Neuronal stem cell (in vitro differentiated cells): Measurements from ENCODE around the gene LILRA2.
"Not testable (repeated sequence)": the region's sequence is repeated elsewhere in the genome, so short reads cannot be mapped to it uniquely, and the experiment has no call there.

Experiments used
- DNase-seq: peaks from one replicate; pipeline ENCODE4 v3.0.0-alpha.2; 2013; ENCODE audit warnings: low spot score
- H2AFZ ChIP-seq: one replicate; pipeline ENCODE4 v1.6.1; 2013; ENCODE audit warnings: mild to moderate bottlenecking, low read length, inconsistent platforms
- H2AK5ac ChIP-seq: 2 replicates; pipeline ENCODE4 v1.6.1; 2013; ENCODE audit warnings: low read depth, mild to moderate bottlenecking, inconsistent platforms, low read length, moderate library complexity, mixed read lengths
- H2BK120ac ChIP-seq: 2 replicates; pipeline ENCODE4 v1.6.1; 2013; ENCODE audit warnings: low read depth, mild to moderate bottlenecking, inconsistent platforms, low read length, moderate library complexity, mixed read lengths
- H2BK12ac ChIP-seq: one replicate; pipeline ENCODE4 v1.6.1; 2013; ENCODE audit warnings: low read length, inconsistent platforms
- H2BK15ac ChIP-seq: 2 replicates; pipeline ENCODE4 v1.6.1; 2013; ENCODE audit warnings: mild to moderate bottlenecking, low read length, inconsistent platforms, mixed read lengths
- H2BK5ac ChIP-seq: one replicate; pipeline ENCODE4 v1.6.1; 2013; ENCODE audit warnings: inconsistent platforms, mild to moderate bottlenecking, low read length, moderate library complexity
- H3K14ac ChIP-seq: one replicate; pipeline ENCODE4 v1.6.1; 2013; ENCODE audit warnings: low read length, inconsistent platforms
- H3K18ac ChIP-seq: 2 replicates; pipeline ENCODE4 v1.6.1; 2013; ENCODE audit warnings: low read length, inconsistent platforms
- H3K23ac ChIP-seq: 2 replicates; pipeline ENCODE4 v1.6.1; 2013; ENCODE audit warnings: low read depth, mild to moderate bottlenecking, mixed read lengths, low read length, inconsistent platforms; ENCODE audit not compliant: poor library complexity
- H3K27ac ChIP-seq: replicated peaks from 3 replicates; pipeline ENCODE4 v1.5.1; 2013; ENCODE audit warnings: low read length, inconsistent platforms
- H3K27me3 ChIP-seq, 3 experiments: 2 replicates each; pipeline ENCODE4 v1.6.1; 2013; ENCODE audit warnings: low read length in 3 of 3, mild to moderate bottlenecking in 2 of 3, inconsistent platforms in 1 of 3, low read depth in 1 of 3, mixed read lengths in 1 of 3, moderate library complexity in 1 of 3; ENCODE audit not compliant: control insufficient read depth in 3 of 3, insufficient read depth in 3 of 3
- H3K36me3 ChIP-seq, 2 donors: replicated peaks in 1 of 2; 2 replicates each; pipeline ENCODE4 v1.6.1; 2013; ENCODE audit warnings: low read length in 2 of 2; ENCODE audit not compliant: control insufficient read depth in 2 of 2, insufficient read depth in 2 of 2
- H3K4ac ChIP-seq: 2 replicates; pipeline ENCODE4 v1.6.1; 2013; ENCODE audit warnings: inconsistent platforms, mild to moderate bottlenecking, low read length, moderate library complexity
- H3K4me1 ChIP-seq, 2 donors: 1 replicate in 1 of 2; 2 replicates in 1 of 2; pipeline ENCODE4 v1.6.1; 2013; ENCODE audit warnings: low read length in 2 of 2, low read depth in 1 of 2; ENCODE audit not compliant: control insufficient read depth in 2 of 2, insufficient read depth in 1 of 2
- H3K4me2 ChIP-seq: one replicate; pipeline ENCODE4 v1.6.1; 2013; ENCODE audit warnings: mild to moderate bottlenecking, low read length, inconsistent platforms; ENCODE audit not compliant: insufficient read depth, poor library complexity, severe bottlenecking
- H3K4me3 ChIP-seq, 2 donors: 2 replicates each; pipeline ENCODE4 v1.5.1; 2013; ENCODE audit warnings: low read length in 2 of 2, mild to moderate bottlenecking in 2 of 2, inconsistent platforms in 1 of 2, moderate library complexity in 1 of 2
- H3K79me1 ChIP-seq: one replicate; pipeline ENCODE4 v1.6.1; 2013; ENCODE audit warnings: low read depth, mild to moderate bottlenecking, inconsistent platforms, low read length, moderate library complexity
- H3K9ac ChIP-seq: one replicate; pipeline ENCODE4 v1.6.1; 2013; ENCODE audit warnings: mild to moderate bottlenecking, low read depth, low read length, inconsistent platforms; ENCODE audit not compliant: poor library complexity
- H3K9me3 ChIP-seq, 2 donors: replicated peaks in 1 of 2; 2 replicates each; pipeline versions ENCODE3 to v1.6.1; 2013; ENCODE audit warnings: low read length in 2 of 2, mild to moderate bottlenecking in 2 of 2, inconsistent platforms in 1 of 2, low read depth in 1 of 2, mixed read lengths in 1 of 2, moderate library complexity in 1 of 2; ENCODE audit not compliant: control insufficient read depth in 2 of 2, insufficient read depth in 1 of 2
- H4K8ac ChIP-seq: one replicate; pipeline ENCODE4 v1.6.1; 2013; ENCODE audit warnings: low read depth, mild to moderate bottlenecking, inconsistent platforms, low read length, moderate library complexity
- H4K91ac ChIP-seq: one replicate; pipeline ENCODE4 v1.6.1; 2013; ENCODE audit warnings: low read length, low read depth, mild to moderate bottlenecking, inconsistent platforms; ENCODE audit not compliant: poor library complexity
- WGBS, 2 donors: extraction: QIAGEN DNeasy Blood & Tissue Kit; methylation state at CpG; one replicate each; pipeline ENCODE4 v1.1.7; 2013; ENCODE audit warnings: missing lambda C conversion rate in 2 of 2, mixed read lengths in 1 of 2; ENCODE audit not compliant: insufficient read length in 2 of 2, insufficient replicate concordance in 1 of 2; ENCODE audit errors: extremely low coverage in 2 of 2; 5-methylcytosine and 5-hydroxymethylcytosine counted together

Gene LILRA2

DNA sequence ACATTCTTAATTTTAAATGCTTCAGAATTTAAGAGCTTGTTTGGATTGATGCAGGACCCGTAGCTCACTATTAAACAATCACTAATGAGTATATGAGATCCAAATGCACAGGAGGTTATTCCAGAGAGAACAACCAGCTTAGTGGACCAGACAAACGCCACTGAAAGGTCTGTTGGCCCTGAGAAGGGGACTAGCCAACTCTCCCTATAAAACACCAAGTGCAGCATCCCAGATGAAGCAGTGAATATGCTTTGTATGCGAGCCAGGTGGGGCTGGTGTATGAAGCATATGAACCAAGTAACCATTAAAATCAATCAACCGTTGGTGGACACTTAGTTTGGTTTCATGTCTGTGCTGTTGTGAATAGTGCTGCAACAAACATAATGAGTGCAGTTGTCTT, 46.9 kb downstream of the LILRA2 start:
- Histone ChIP-seq H3K23ac (no peak overlapping the region), H3K9ac (no peak overlapping the region), H3K27me3 (no peaks in the 10 kb centered on the region), H3K79me1 (no peaks in the 10 kb centered on the region), H3K4ac (no peak overlapping the region), H3K18ac (no peak overlapping the region), H3K9me3 (peaks cover 0 to 7% of the 10 kb centered on the region in 2 donors), H2BK12ac (no peak overlapping the region), H3K36me3 (no peaks in the 10 kb centered on the region), H4K91ac (no peak overlapping the region), H2BK15ac (no peak overlapping the region), H2BK5ac (no peak overlapping the region), H3K14ac (no peak overlapping the region), H3K27ac (no peak overlapping the region), H3K4me2 (no peak overlapping the region), H2BK120ac (no peak overlapping the region), H3K4me3 (no peak overlapping the region), H2AFZ (no peak overlapping the region), H4K8ac (no peak overlapping the region), H3K4me1 (no peaks in the 10 kb centered on the region), H2AK5ac (no peak overlapping the region)
- WGBS, 2 donors, result no CpG with 5 or more reads among the region's 4 CpGs
- DNase-seq, result no peak

DNA sequence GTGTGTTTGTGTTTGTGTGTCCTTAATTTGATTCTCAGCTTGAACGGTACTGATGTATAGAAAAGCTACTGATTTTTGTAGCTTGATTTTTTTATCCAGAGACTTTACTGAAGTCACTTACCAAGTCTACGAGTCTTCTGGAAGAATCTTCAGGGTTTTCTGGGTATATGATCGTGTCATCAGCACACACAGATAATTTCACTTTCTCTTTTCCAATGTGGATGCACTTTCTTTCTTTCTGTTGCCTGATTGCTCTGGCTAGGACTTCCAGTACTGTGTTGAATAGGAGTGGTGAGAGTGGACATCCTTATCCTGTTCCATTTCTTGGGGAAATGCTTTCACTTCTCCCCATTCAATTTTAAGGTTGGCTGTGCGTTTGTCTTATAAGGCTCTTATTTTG, 48.8 kb downstream of the LILRA2 start:
- Histone ChIP-seq H2BK12ac (no peak overlapping the region), H3K4me2 (no peak overlapping the region), H4K91ac (no peak overlapping the region), H3K9me3 (peaks cover 0 to 6% of the 10 kb centered on the region in 2 donors), H3K4ac (no peak overlapping the region), H3K4me3 (no peak overlapping the region), H3K79me1 (no peaks in the 10 kb centered on the region), H2BK5ac (no peak overlapping the region), H3K27me3 (peaks cover 0 to 2% (median 0%) of the 10 kb centered on the region in 3 experiments), H3K36me3 (no peaks in the 10 kb centered on the region), H2BK120ac (no peak overlapping the region), H2AFZ (no peak overlapping the region), H2BK15ac (no peak overlapping the region), H3K18ac (no peak overlapping the region), H3K23ac (no peak overlapping the region), H2AK5ac (no peak overlapping the region), H4K8ac (no peak overlapping the region), H3K9ac (no peak overlapping the region), H3K4me1 (no peaks in the 10 kb centered on the region), H3K27ac (no peak overlapping the region), H3K14ac (no peak overlapping the region)
- WGBS, 2 donors, result no CpG with 5 or more reads among the region's 4 CpGs
- DNase-seq, result no peak

DNA sequence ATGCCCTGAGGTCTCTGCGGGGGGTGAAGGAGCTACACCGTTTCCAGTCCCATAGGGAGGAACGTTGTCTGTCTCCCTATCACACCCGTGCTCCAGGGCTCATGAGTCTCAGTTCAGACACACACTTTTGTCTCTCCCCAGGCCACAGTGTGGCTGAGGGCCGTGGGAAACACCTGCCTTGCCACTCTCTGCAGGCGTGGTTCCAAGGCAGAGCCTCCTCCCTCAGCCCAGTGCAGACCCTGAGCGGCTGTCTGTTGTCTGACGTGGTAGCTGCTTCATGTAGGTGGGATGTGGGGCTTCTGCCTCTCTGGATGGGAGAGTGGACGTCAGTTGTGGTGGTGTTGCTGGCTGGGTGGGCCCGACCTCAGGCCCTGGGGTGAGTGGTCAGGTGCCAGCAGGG, 50.6 kb downstream of the LILRA2 start:
- not testable (repeated sequence) for H2BK5ac ChIP-seq, DNase-seq

DNA sequence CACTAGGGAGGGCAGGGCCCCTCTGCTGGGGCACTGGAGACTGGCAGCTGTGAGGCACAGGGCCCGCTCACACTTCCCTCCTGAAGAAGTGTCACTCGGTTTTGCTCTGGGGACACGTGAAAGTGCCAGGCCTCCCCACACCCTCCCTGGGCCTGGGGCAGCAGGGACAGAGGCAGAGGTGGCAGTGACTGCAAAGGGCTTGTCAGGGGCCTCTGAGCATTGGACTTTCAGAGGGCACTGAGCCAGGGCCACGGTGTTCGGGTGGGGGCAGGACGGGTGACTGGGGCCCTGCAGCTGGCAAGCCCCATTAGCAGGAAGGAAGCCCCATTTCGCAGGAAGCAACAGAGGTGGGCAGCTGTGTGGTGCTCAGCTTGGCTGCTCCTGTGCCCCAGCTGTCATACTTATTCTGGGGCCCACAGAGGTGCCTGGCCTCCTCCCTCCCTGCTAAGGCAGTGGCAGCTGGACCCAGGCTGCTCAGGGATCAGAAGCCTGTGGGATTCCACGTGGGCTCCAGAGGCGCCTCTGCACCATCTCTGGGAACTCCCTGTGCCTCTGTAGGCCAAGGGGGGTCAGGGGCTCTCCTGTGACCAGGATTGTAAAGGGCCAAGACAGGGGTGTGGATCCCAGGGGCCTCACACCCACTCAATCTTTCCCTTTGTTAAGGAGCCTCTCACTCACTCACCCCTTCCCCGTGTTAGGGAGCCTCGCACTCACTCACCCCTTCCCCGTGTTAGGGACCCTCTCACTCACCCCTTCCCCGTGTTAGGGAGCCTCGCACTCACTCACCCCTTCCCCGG, 51.5 kb downstream of the LILRA2 start:
- not testable (repeated sequence) for H3K18ac ChIP-seq, H3K23ac ChIP-seq, H3K4me2 ChIP-seq, H2BK15ac ChIP-seq, H2AK5ac ChIP-seq, H3K4me1 ChIP-seq, H2BK5ac ChIP-seq, H3K36me3 ChIP-seq, H2BK12ac ChIP-seq, H4K8ac ChIP-seq, H3K79me1 ChIP-seq, H3K27ac ChIP-seq, H3K4ac ChIP-seq, H3K27me3 ChIP-seq, H3K14ac ChIP-seq, H3K9ac ChIP-seq, H2BK120ac ChIP-seq, H4K91ac ChIP-seq, H2AFZ ChIP-seq, H3K4me3 ChIP-seq, DNase-seq
- no CpG with 5 or more reads among the region's 15 CpGs for WGBS, 2 donors
- H3K9me3 ChIP-seq, result peaks cover 0 to 14% of the 10 kb centered on the region in 2 donors

More for the DNA sequence above, 50.6 kb downstream of the LILRA2 start:
- not testable (repeated sequence) for H3K27ac ChIP-seq, H2BK12ac ChIP-seq, H3K4me2 ChIP-seq, H3K4me1 ChIP-seq, H3K9ac ChIP-seq, H3K4ac ChIP-seq, H2AFZ ChIP-seq, H3K36me3 ChIP-seq, H4K91ac ChIP-seq, H3K27me3 ChIP-seq, H3K4me3 ChIP-seq, H2BK120ac ChIP-seq, H3K9me3 ChIP-seq, H3K23ac ChIP-seq, H4K8ac ChIP-seq, H2BK15ac ChIP-seq, H2AK5ac ChIP-seq, H3K18ac ChIP-seq, H3K14ac ChIP-seq, H3K79me1 ChIP-seq
- no CpG with 5 or more reads among the region's 10 CpGs for WGBS, 2 donors
